HG02678 (cell line): ENCODE data around the gene PDE6B.
"Not testable (repeated sequence)": the region's sequence is repeated elsewhere in the genome, so short reads cannot be mapped to it uniquely, and the experiment has no call there.

Source experiments
- ATAC-seq: cut with Tn5 transposase; IDR thresholded peaks from one replicate; pipeline ENCODE4 v1.9.1; 2021; ENCODE audit warnings: mild to moderate bottlenecking, moderate library complexity; ENCODE audit not compliant: unreplicated experiment

Gene PDE6B

DNA sequence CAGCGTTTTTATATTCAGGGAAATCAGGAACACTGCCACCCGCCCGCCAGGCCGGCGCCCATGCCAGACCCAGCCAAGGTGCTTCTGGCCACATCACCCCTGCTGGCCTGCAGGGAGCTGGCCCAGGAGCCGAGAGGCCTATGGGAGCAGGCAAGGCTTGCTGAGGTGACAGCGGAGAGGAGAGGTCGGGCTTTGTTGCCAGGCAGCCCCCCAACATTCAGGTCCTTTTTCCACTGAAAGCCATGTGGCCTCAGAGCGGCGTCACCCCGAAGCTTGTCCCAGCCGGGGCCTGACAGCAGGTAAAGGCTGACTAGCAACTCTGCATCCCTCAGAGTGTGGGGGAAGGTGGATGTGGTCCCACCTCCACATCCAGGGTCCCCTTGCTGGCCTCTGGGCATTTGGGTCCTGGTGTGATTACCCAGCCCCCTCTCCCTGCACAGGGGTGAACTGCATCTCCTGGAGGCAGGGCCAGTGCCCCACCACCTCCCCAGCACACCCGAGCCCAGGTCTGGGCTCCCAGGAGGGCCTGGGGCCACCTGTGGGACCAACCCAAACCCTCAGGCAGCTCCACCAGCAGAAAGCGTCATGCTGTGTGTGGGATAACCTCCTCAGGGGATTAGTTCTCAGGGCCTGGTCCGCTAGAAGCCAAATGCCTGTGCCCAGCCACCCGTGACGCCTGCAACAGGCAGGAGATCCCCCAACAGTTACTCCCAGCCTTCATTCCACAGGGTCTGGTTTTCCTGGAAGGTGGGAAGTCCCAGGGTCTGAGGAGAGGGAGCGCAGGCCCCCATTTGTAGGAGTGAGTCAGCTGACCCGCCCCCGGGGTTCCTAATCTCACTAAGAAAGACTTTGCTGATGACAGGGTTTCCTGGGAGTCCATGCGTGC is at the start of gene PDE6B:
Gene PDE6B, plus strand, starts transcription at position 869 of the 886 bp plus-strand sequence. CDS start 54 bp downstream, outside the sequence.
- ATAC-seq = no peak

DNA sequence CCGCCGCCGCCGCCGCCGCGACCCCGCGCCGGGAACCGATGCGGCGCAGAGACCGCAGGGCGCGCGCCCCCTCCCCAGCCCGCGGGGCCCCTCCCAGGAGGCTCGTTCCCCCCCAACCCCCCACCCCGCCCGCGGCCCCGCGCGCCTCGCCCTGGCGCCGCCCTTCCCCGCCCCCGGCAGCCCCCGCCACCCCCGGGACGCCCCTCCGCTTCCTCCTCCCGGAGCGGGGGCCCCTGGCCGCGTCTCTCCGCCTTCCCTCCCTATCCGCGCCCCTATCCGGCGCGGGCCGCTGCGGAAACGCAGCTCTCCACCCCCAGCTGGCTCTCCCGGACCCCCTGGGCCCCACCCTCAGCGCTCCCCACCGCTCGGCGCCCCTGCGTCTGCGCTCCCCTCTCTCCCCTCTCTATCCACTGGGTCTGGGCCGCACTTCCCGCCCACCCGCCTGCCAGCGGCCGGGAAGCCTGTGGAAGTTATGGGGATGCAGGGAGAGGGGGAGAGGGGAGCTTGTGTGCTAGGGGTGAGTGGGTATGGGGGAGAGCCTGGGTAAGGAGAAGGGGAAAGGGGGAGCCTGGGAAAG is 49.0 kb upstream of the PDE6B start, which contains the start of gene TMEM271:
Gene TMEM271, minus strand, starts transcription at position 51 of the 577 bp plus-strand sequence. CDS start 233 bp downstream, outside the sequence.
- ATAC-seq = no peak

DNA sequence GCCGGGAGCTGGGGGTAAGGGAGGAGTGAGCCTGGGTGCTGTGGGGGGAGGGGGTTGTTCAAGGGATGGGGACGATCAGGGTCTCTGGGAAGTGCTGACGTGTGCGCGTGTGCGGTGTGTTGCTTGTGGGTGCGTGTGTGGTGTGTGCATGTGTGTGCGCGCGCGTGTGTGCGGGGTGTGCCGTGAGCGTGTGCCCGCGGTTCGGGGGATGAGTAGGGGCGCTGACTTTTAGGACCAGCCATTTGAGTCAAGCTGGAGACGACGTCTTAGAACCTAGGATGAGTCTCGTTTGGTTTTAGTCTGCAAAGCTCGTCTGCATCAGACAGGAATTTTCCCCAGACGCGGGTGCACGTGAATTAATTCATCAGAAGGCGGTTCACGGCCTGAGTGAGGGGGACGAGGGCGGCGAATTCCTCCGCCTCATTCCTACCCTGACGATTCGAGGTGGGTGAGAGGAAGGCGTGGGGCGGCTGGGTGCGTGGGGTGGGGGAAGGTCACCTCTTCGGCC is 48.3 kb upstream of the PDE6B start:
- ATAC-seq = no peak

DNA sequence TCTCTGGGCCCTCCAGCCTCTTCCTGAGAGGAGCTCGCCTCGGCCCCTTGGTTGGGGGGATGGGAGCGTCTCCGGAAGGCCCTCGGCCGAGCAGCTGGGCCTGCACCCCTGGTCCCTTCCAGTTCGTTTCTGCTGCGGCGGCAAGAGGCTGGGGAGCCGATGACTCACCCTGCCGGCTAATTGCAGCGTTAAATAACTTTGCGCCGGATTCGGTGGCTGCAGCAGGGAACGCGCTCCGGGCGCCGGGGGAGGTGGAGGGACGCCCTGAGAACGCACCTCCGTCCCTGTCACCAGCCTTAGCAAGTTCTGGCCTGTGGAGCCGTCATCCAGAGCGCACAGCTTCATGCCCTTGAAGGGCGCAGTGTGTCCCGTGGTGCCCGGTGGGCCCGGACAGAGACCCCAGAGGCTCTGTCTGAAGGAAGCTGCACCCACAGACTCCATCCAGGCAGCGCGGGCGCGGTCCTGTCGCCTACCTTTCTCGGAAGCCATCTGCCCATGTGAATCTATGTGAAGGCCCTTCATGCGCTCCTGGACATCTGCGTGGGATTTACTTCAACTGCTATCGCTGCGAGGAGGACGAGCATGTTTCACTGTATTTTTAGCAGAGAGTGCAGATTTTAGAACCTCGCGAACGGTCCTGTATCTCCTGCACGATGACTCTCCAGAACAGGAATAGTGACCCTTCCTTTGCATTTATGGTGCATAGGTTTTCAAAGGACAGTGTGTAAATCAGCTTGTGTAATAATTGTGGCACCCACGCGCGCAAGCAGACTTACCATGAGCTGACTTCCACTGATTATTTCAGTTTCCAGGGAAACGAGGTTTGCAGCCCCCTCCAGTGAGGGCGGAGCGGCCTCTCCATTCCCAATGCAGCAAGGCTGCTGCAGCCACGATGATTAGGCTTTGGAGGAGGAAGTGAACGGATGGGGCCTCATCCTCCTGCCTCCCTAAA is 47.6 kb upstream of the PDE6B start:
- ATAC-seq = no peak

DNA sequence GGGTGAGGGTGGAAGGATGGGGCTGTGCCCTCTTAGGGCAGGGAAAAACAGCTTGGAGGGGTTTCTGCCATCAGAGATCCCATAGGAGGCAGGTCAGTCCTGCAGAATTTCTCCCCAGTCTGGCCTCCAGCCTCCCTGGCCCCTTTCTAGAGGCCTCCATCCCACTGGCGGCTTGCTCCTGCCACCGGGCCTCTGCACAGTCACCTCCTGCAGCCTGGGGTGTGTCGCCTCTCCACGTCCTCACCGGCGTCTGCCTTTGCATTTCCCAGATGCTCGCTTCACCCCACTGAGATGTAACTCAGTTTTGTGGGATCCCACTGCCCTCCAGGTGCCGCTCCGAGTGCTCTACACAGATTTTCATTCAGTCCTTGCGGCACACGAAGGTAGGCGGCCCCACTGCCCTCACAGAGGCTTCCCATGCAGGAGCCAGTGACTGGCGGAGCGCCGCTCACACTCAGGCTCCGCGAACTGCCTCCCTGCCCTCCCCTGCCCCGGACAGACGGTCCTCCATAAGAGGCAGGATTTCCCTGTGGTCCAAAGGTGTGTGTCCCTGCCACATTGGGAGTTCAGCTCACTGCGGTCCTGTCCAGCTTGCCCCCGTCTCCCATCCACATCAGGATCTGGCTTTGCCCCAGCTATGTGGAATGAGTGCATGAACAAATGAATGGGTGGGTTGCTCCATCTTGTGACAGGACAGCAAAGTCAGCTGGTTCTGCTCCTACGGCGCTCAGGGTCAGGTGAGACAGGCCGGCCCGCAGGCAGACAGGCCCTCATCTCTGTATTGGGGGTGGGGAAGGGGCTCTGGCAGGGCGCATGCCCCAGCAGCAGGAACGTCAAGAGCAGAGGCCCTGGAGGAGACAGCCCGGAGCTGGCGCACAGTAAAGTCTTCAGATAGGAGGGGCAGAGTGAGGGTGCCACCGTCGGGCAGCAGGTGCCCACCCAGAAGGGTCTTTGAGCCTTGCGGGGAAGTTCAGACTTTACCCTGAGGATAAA is 46.6 kb upstream of the PDE6B start:
- no peak for ATAC-seq

DNA sequence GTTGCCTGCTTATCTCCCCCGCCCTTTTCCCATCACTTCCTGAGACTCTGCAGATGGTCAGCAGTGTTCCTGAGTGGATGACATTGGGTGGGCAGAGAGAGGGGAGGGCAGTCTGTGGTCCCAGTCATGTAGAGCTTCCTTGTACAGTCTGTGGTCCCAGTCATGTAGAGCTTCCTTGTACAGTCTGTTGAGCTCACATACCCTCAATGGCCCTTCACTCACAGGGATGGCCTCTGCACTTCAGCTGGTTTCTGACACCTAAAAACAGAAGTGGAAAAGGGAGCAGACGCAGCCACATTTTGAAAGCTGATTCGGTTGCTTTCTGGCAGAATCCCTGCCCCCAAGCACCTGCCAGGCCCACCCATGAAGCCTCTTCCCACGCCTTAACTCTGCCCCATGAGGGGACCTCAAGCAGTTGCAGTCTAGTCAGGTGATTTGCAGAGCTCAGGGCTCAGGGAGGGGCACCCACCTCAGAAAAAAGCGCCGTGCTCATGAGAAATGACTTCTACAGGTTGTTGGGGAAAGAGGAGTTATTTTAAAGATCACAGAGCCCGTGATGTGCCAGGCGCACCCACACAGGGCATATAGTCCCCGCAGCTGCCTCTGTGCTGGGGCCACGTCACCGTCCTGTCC is 45.7 kb upstream of the PDE6B start:
- ATAC-seq = no peak

DNA sequence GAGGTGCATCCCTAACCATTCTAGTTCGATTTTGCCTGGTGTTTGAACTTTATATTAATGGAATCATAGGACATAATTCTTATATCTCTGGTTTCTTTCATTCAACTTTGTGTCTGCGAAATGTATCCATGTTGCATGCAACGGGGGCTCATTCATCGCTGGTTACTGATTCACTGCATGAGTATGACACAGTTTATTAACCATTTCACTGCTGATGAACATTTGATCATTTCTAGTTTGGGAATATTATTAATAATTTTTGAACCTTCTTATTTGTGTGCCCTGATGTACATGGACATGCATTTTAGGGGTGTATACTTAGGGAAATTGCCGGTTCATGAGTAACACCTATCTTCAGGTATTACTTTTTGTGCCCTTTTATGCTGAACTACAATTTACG is 44.2 kb upstream of the PDE6B start:
- no peak for ATAC-seq

DNA sequence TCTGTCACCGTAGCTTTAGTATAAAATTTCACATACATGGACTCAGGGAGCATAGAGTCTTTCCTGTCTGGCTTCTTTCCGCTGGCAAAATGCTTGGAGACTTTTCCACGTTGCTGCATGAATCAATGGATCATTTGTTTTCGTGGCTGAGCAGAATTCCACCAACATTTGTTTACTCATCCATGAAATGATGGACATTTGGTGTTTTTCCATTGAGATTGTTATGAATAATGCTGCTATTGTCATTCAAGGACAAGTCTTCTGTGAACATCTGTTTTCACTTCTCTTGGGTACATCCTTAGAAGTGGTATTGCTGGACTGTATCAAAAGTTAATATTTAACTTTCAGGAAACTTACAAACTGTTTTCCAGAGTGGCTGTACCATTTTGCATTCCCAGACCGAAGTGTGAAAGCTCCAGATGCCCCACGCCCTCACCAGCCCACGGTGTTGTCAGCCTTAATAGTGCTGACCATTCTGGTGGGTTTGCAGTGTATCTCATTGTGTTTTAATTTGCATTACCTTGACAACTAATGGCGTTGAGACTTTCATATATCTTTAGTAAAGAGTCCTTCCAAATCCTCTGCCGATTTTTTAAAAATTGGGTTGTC is 43.5 kb upstream of the PDE6B start:
- ATAC-seq = no peak

DNA sequence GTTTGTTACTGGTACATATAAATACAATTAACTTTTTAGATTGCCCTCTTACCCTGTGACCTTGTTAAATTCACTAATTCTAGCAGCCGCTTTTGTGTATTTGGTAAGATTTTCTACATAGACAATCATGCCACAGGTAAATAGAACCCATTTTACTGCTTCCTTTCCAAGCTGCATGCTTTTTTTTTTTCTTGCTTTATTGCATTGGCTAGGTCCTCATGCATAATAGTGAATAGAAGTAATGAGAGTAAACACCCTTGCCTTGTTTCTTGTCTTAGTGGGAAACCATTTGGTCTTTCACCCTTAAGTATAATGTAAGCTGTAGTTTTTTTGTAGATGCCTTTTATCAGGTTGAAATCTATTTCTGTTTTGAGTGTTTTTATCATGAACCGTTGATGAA is 41.6 kb upstream of the PDE6B start:
- no peak for ATAC-seq

DNA sequence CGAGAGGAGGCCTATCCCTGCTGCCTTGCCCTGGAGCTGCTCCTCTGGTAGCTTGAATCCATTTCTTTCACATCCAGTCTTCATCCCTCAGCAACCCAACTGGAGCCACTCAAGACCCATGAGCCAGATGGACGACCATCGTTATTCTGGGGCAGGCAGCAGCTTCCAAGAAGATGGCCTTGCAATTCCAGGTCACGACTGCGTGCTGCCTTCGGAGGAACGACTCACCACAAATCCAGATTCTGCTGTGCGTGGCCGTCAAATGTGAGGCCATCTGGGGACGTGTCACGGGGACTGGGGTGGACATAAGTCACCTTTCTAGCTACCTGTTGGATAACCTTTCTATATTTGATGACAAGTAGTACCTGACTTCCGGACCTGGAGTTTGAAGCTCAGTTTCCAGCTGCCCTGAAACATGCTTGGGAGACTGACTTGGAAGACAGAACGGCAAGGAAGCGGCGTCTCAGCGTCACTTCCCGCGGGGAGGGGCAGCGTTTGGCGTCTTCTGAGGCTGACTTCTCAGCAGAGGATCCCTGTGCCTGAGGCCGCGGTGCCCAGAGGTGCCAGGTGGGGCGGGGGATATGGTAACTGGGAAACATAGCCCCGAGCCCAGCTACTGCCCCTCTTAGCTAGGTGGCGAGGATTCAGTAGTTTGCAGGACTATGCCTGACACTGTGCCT is 37.6 kb upstream of the PDE6B start:
- ATAC-seq = no peak

DNA sequence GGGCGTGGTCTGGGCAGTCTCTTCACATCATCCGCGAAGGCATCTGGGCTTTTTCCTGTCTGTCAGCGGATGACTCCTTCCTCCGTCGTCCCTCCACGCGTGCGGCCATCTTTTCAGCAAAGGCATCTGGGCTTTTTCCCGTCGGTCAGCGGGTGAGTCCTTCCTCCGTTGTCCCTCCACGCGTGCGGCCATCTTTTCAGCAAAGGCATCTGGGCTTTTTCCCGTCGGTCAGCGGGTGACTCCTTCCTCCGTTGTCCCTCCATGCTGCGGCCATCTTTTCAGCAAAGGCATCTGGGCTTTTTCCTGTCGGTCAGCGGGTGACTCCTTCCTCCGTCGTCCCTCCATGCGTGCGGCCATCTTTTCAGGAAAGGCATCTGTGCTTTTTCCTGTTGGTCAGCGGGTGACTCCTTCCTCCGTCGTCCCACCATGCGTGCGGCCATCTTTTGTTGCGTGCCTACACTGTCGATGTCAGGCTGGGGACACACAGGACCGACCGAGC is 37.0 kb upstream of the PDE6B start:
- ATAC-seq = no peak

DNA sequence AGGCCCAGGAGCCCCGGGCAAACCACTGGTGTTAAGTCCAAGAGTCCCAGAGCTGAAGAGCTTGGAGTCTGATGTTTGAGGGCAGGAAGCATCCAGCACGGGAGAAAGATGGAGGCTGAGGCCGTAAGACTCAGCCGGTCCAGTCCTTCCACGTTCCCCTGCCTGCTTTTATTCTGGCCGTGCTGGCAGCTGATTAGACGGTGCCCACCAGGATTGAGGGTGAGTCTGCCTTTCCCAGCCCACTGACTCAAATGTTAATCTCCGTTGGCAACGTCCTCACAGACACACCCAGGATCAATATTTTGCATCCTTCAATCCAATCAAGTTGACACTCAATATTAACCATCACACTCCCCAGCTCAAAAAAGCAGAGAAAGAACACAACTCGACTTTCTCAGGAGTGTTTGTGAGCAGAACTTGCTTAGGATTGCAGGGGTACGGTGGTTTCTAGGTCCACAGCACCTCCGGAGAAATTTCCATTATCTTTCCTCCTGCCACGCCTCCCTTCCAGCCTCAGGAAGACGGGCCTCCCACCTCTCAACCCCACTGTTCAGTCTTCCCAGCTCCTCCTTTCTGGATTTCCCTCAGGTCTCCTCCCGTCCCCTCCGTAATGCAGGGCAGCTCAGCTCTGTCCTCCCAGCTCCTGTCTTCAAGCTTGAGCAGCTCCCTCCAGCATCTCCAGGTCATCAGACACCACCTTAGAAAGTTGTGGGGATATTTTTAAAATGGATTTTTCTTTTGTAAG is 36.0 kb upstream of the PDE6B start:
- ATAC-seq = no peak

DNA sequence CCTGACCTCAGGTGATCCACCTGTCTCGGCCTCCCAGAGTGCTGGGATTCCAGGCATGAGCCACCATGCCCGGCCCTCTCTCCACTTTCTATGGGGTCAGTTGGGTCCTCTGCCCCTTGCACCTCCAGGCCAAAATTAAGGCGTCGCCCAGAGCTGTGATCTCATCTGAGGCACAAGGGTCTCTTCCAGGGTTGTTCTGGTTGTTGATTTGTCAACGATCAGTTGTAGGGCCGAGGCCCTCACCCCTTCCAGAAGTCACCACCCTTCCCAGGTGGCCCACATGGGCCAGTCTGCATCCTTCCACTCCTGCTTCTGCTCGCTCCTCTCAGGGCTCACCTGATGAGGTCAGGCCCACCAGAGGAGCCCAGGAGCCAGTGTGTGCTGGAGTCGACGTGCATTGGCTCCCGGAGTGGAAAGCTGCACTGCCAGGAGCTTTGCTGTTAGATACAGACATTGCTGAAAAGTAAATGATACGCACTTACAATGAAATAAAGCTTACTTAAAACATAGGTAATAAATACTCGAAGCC is 35.0 kb upstream of the PDE6B start:
- ATAC-seq = no peak

DNA sequence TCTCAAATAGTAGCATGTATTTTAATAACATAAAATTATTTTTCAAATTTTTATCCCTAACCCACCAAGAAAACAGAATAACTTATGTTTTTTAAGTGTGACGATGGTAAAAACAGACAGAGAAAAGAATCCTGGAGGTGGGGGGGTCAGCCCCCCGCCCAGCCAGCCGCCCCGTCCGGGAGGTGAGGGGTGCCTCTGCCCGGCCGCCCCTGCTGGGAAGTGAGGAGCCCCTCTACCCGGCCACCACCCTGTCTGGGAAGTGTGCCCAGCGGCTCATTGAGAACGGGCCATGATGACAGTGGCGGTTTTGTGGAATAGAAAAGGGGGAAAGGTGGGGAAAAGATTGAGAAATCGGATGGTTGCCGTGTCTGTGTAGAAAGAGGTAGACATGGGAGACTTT is 33.2 kb upstream of the PDE6B start:
- ATAC-seq = not testable (repeated sequence)

DNA sequence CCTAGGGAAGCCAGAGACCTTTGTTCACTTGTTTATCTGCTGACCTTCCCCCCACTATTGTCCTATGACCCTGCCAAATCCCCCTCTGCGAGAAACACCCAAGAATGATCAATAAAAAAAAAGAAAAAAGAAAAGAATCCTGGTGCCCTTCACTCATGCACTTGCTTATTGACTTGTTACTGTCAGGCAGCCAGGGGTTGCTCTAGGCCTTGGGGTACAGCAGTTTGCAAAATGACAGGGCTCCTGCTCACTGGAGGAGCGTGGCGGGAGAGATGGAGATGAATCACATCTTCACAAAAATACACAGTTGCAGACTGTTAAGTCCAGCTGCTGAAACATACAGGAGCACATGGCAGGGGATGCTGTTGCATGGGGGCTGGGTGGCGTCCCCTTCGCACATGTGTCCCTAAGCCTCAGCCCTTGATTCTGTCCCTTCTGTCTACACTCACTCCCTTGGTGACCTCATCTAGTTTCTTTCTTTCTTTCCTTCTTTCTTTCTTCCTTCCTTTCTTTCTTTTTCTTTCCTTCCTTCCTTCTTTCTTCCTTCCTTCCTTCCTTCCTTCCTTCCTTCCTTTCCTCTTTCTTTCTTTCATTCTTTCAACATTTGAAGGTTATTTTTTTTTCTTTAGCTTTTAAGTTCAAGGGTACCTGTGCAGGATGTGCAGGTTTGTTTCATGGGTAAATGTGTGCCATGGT is 32.4 kb upstream of the PDE6B start:
- ATAC-seq = no peak

DNA sequence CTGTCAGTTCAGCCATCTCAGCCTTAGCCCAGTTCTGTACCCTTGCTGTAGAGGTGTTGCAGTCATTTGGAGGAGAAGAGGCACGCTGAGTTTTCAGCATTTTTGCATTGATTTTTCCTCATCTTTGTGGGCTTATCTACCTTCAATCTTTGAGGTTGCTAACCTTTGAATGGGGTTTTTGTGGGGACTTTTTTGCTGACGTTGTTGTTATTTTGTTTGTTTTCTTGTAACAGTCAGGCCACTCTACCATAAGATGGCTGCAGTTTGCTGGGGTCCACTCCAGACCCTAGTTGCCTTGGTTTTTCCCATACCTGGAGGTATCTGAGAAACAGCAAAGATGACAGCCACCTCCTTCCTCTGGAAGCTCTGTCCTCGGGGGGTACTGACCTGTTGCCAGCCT is 26.4 kb upstream of the PDE6B start:
- ATAC-seq = no peak

DNA sequence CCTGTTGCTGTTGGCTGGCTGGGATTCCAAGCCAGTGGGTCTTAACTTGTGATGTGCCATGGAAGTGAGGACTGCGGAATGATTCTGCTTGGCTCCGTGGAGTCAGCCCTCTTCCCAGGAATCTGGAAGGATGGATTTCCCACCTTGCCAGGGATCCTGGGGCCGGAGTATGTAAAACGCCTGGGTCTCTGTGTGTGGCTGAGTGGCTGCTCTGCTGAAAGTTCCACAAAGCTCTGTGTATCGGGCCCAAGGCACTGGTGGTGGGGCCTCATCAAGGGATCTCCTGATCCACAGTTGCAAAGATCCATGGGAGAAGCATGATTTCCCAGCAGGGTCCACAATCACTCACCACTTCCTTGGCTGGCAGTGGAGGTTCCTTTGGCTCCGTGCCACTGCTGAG is 25.2 kb upstream of the PDE6B start:
- ATAC-seq = no peak
